Measurements from ENCODE around the gene IKZF3. TPM values are rescaled to one million over a fixed set of nuclear protein-coding genes. Genes with fewer than 3 reads are reported as not detected.
A peak's percentile ranks its signal among the peaks of the same experiment; 100 is the strongest.

The IKZF3 gene
- total and polyA plus RNA-seq, 10 of the 15 experiments (the other 5 are each of a cell fraction or from before 2014, with no cell fraction given): 5.5 to 98.2 (median 47.6) TPM

DNA sequence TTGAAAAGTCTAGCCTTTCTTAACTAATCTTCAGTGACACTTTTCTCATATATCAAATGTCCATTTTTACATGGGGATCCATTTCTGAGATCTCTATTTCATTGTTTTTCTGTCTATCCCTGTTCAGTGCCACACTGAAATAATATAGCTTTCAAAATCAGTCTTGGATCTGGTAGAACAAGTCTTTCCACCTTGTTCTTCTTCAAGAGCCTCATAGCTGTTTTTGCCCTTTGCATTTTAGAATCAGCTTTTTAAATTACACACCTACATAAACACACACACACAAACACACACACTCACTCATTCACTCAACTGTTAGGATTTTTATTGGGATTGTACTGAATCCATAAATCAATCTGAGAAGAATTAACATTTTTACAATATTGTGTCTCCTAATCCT, 35.1 kb upstream of the IKZF3 start:
- ChIA-PET RAD21 (ENCODE audit: unreplicated experiment) (interaction anchor here (1.1 kb wide), 1 partner anchor 17 kb away, joined by 4 read pairs; no protein-coding TSS in a partner anchor), SMC1A (ENCODE audit: uncharacterized antibody, unreplicated experiment) (interaction anchor here (0.7 to 1.3 kb wide), 2 partner anchors 15 to 16 kb away, joined by 3 to 7 read pairs; no protein-coding TSS in a partner anchor), CTCF (interaction anchor here (1.4 kb wide), 2 partner anchors 16 to 23 kb away, joined by 3 read pairs; no protein-coding TSS in a partner anchor), POLR2A (interaction anchor here (0.6 kb wide), 1 partner anchor 70 kb away, joined by 3 read pairs; no protein-coding TSS in a partner anchor)
- Histone ChIP-seq H3K4me3 (no peak overlapping the region), H3K27me3 (replicated peaks in 1 of 2; ENCODE audit: control insufficient read depth in 2 of 2, insufficient read depth in 2 of 2, low read length in 1 of 2) (no peaks in the 10 kb centered on the region), H2AFZ (ENCODE audit: control insufficient read depth, low read depth, low read length) (no peak overlapping the region), H3K4me2 (ENCODE audit: control insufficient read depth, insufficient read depth) (no peak overlapping the region), H3K9ac (ENCODE audit: control insufficient read depth, insufficient read depth, low read length) (no peak overlapping the region), H3K79me2 (ENCODE audit: control insufficient read depth, insufficient read depth, low read length) (no peaks in the 10 kb centered on the region), H3K27ac (ENCODE audit: control insufficient read depth, insufficient read depth) (no peak overlapping the region), H4K20me1 (ENCODE audit: control insufficient read depth, insufficient read depth) (no peaks in the 10 kb centered on the region), H3K4me1 (ENCODE audit: control insufficient read depth, insufficient read depth, low read length) (no peaks in the 10 kb centered on the region; the same call in 1 of the 2 replicates), H3K9me3 (replicated peaks; ENCODE audit: control insufficient read depth, insufficient read depth, low read length) (no peaks in the 10 kb centered on the region), H3K36me3 (ENCODE audit: control insufficient read depth in 2 of 2, insufficient read depth in 2 of 2, low read length in 1 of 2) (no peaks in the 10 kb centered on the region)
- peak; percentile 54 for FAIRE-seq
- TF ChIP-seq, protein P1, sequence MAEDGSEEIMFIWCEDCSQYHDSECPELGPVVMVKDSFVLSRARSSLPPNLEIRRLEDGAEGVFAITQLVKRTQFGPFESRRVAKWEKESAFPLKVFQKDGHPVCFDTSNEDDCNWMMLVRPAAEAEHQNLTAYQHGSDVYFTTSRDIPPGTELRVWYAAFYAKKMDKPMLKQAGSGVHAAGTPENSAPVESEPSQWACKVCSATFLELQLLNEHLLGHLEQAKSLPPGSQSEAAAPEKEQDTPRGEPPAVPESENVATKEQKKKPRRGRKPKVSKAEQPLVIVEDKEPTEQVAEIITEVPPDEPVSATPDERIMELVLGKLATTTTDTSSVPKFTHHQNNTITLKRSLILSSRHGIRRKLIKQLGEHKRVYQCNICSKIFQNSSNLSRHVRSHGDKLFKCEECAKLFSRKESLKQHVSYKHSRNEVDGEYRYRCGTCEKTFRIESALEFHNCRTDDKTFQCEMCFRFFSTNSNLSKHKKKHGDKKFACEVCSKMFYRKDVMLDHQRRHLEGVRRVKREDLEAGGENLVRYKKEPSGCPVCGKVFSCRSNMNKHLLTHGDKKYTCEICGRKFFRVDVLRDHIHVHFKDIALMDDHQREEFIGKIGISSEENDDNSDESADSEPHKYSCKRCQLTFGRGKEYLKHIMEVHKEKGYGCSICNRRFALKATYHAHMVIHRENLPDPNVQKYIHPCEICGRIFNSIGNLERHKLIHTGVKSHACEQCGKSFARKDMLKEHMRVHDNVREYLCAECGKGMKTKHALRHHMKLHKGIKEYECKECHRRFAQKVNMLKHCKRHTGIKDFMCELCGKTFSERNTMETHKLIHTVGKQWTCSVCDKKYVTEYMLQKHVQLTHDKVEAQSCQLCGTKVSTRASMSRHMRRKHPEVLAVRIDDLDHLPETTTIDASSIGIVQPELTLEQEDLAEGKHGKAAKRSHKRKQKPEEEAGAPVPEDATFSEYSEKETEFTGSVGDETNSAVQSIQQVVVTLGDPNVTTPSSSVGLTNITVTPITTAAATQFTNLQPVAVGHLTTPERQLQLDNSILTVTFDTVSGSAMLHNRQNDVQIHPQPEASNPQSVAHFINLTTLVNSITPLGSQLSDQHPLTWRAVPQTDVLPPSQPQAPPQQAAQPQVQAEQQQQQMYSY (CRISPR knock-in tag; IDR thresholded peaks at IDR 0.05): no peak
- TF ChIP-seq, protein P2, sequence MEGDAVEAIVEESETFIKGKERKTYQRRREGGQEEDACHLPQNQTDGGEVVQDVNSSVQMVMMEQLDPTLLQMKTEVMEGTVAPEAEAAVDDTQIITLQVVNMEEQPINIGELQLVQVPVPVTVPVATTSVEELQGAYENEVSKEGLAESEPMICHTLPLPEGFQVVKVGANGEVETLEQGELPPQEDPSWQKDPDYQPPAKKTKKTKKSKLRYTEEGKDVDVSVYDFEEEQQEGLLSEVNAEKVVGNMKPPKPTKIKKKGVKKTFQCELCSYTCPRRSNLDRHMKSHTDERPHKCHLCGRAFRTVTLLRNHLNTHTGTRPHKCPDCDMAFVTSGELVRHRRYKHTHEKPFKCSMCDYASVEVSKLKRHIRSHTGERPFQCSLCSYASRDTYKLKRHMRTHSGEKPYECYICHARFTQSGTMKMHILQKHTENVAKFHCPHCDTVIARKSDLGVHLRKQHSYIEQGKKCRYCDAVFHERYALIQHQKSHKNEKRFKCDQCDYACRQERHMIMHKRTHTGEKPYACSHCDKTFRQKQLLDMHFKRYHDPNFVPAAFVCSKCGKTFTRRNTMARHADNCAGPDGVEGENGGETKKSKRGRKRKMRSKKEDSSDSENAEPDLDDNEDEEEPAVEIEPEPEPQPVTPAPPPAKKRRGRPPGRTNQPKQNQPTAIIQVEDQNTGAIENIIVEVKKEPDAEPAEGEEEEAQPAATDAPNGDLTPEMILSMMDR (IDR thresholded peaks at IDR 0.05 in 2 of 3, conservative IDR thresholded peaks at IDR 0.05 in 1 of 3; ENCODE audit: control insufficient read depth in 2 of 3, extremely low read depth in 1 of 3, insufficient read depth in 1 of 3, low read depth in 3 of 3, low read length in 3 of 3): no peak
- in situ Hi-C loops (cut with MboI): no loop called here
- DNase-seq (ENCODE audit: low read depth, low spot score): no peak
- ATAC-seq: no peak
- intact Hi-C loops (cut with micrococcal nuclease; ENCODE audit: unreplicated experiment): no loop called here
- BruUV-seq (replicated peaks): no TSS peak
